WTC11 (cell line): ENCODE results near the gene GLB1L3. TPM values are rescaled to one million over a fixed set of nuclear protein-coding genes. Genes with fewer than 3 reads are reported as not detected.

Experiments used
- ATAC-seq: fragments of 200-7000 bp; cut with Tn5 transposase; 2 replicates; pipeline ENCODE4 v1.10.0; 2021; ENCODE audit warnings: mild to moderate bottlenecking, moderate library complexity
- CTCF ChIA-PET: fragments of 300-600 bp; sonication (Branson Sonifier 250); formaldehyde crosslinking; loops from one replicate; lab custom pipeline; 2021; ENCODE audit warnings: antibody characterized with exemption; lab: Charles Lee
- POLR2A ChIA-PET: fragments of 350-600 bp; sonication (Branson Sonifier 250); formaldehyde crosslinking; loops from one replicate; lab custom pipeline; 2021; ENCODE audit warnings: antibody characterized with exemption; lab: Charles Lee
- DNase-seq: peaks from one replicate; pipeline ENCODE4 v3.0.0; 2021; ENCODE audit warnings: low spot score
- H3K27ac Mint-ChIP-seq: 2 replicates; pipeline ENCODE4 v1.8.0; 2021; ENCODE audit warnings: mixed read lengths
- H3K27me3 Mint-ChIP-seq: 2 replicates; pipeline ENCODE4 v1.8.0; 2021; ENCODE audit warnings: low read depth, mild to moderate bottlenecking, moderate library complexity, mixed read lengths
- H3K36me3 Mint-ChIP-seq: 2 replicates; pipeline ENCODE4 v1.8.0; 2021; ENCODE audit warnings: mixed read lengths
- H3K4me1 Mint-ChIP-seq: 2 replicates; pipeline ENCODE4 v1.8.0; 2022; ENCODE audit warnings: mixed read lengths
- H3K4me3 Mint-ChIP-seq: 2 replicates; pipeline ENCODE4 v1.8.0; 2021; ENCODE audit warnings: mild to moderate bottlenecking, moderate library complexity, mixed read lengths
- H3K9me3 Mint-ChIP-seq: 2 replicates; pipeline ENCODE4 v1.8.0; 2021; ENCODE audit warnings: mixed read lengths
- ATF1 ChIP-seq: sonication (generic); formaldehyde crosslinking; IDR thresholded peaks from 2 replicates; pipeline ENCODE4 v1.8.1; 2023; ENCODE audit warnings: mild to moderate bottlenecking, moderate library complexity, missing genetic modification reagents
- ATF6 ChIP-seq: sonication (generic); formaldehyde crosslinking; IDR thresholded peaks from 2 replicates; pipeline ENCODE4 v1.8.1; 2023; ENCODE audit warnings: mild to moderate bottlenecking, missing genetic modification reagents
- CBFB ChIP-seq: sonication (generic); formaldehyde crosslinking; IDR thresholded peaks from 2 replicates; pipeline ENCODE4 v1.8.1; 2022; ENCODE audit warnings: mild to moderate bottlenecking, low read depth, missing genetic modification reagents
- E2F1 ChIP-seq: sonication (generic); formaldehyde crosslinking; IDR thresholded peaks from 2 replicates; pipeline ENCODE4 v1.8.0; 2022; ENCODE audit warnings: mild to moderate bottlenecking, missing genetic modification reagents
- ERG ChIP-seq: fragments of 250-450 bp; sonication (Bioruptor Pico); IDR thresholded peaks from 2 replicates; pipeline ENCODE4 v1.8.0; 2021; ENCODE audit warnings: mild to moderate bottlenecking
- ESRRA ChIP-seq: sonication (generic); formaldehyde crosslinking; IDR thresholded peaks from 2 replicates; pipeline ENCODE4 v1.8.1; 2022; ENCODE audit warnings: mild to moderate bottlenecking, missing genetic modification reagents, borderline replicate concordance
- FOXK1 ChIP-seq: sonication (generic); formaldehyde crosslinking; IDR thresholded peaks from 2 replicates; pipeline ENCODE4 v1.8.0; 2022; ENCODE audit warnings: mild to moderate bottlenecking, moderate library complexity, missing genetic modification reagents
- GABPB1 ChIP-seq: sonication (generic); formaldehyde crosslinking; IDR thresholded peaks from 2 replicates; pipeline ENCODE4 v1.8.1; 2023; ENCODE audit warnings: mild to moderate bottlenecking, missing genetic modification reagents
- GTF2I ChIP-seq: fragments of 250-450 bp; sonication (Bioruptor Pico); conservative IDR thresholded peaks from 2 replicates; pipeline ENCODE4 v1.4.0; 2021; ENCODE audit warnings: mild to moderate bottlenecking
- KAT7 ChIP-seq: sonication (generic); formaldehyde crosslinking; IDR thresholded peaks from 2 replicates; pipeline ENCODE4 v1.8.1; 2023; ENCODE audit warnings: missing genetic modification reagents, mild to moderate bottlenecking, borderline replicate concordance
- SOX15 ChIP-seq: fragments of 250-450 bp; sonication (Bioruptor Pico); IDR thresholded peaks from 2 replicates; pipeline ENCODE4 v1.9.0; 2021; ENCODE audit warnings: mild to moderate bottlenecking
- TEAD4 ChIP-seq: sonication (generic); formaldehyde crosslinking; IDR thresholded peaks from 2 replicates; pipeline ENCODE4 v1.8.0; 2022; ENCODE audit warnings: mild to moderate bottlenecking, missing genetic modification reagents
- ZNF121 ChIP-seq: sonication (generic); formaldehyde crosslinking; IDR thresholded peaks from 2 replicates; pipeline ENCODE4 v1.8.0; 2023; ENCODE audit warnings: missing genetic modification reagents
- ZNF219 ChIP-seq: sonication (generic); formaldehyde crosslinking; IDR thresholded peaks from 2 replicates; pipeline ENCODE4 v1.8.0; 2023; ENCODE audit warnings: missing genetic modification reagents, mild to moderate bottlenecking, borderline replicate concordance
- total RNA-seq: library from RNA; stranded (reverse); gene quantifications from 3 replicates; pipeline ENCODE4 v1.2.3, GENCODE V29; 2021
- TF ChIP-seq, protein P1 (sequence below): sonication (generic); formaldehyde crosslinking; IDR thresholded peaks from 2 replicates; pipeline ENCODE4 v1.8.1; 2023; ENCODE audit warnings: mild to moderate bottlenecking, moderate library complexity, missing genetic modification reagents
- TF ChIP-seq, protein P2 (sequence below): sonication (generic); formaldehyde crosslinking; conservative IDR thresholded peaks from 2 replicates; pipeline ENCODE4 v1.8.1; 2023; ENCODE audit warnings: mild to moderate bottlenecking, low read depth, missing genetic modification reagents, moderate library complexity
- TF ChIP-seq, protein P3 (sequence below): fragments of 250-450 bp; sonication (Bioruptor Pico); IDR thresholded peaks from 2 replicates; pipeline ENCODE4 v2.1.2; 2022; ENCODE audit warnings: mild to moderate bottlenecking, moderate library complexity
- TF ChIP-seq, protein P4 (sequence below): sonication (generic); formaldehyde crosslinking; IDR thresholded peaks from 2 replicates; pipeline ENCODE4 v1.8.1; 2022; ENCODE audit warnings: mild to moderate bottlenecking, missing genetic modification reagents, moderate library complexity, borderline replicate concordance
- TF ChIP-seq, protein P5 (sequence below): sonication (generic); formaldehyde crosslinking; IDR thresholded peaks from 2 replicates; pipeline ENCODE4 v1.8.0; 2022; ENCODE audit warnings: mild to moderate bottlenecking, missing genetic modification reagents
- TF ChIP-seq, protein P6 (sequence below): sonication (generic); formaldehyde crosslinking; IDR thresholded peaks from 2 replicates; pipeline ENCODE4 v1.8.1; 2022; ENCODE audit warnings: low read depth, missing genetic modification reagents, borderline replicate concordance

GLB1L3 gene
- total RNA-seq, 1 experiment from 2014 or later: 50.2 TPM

DNA sequence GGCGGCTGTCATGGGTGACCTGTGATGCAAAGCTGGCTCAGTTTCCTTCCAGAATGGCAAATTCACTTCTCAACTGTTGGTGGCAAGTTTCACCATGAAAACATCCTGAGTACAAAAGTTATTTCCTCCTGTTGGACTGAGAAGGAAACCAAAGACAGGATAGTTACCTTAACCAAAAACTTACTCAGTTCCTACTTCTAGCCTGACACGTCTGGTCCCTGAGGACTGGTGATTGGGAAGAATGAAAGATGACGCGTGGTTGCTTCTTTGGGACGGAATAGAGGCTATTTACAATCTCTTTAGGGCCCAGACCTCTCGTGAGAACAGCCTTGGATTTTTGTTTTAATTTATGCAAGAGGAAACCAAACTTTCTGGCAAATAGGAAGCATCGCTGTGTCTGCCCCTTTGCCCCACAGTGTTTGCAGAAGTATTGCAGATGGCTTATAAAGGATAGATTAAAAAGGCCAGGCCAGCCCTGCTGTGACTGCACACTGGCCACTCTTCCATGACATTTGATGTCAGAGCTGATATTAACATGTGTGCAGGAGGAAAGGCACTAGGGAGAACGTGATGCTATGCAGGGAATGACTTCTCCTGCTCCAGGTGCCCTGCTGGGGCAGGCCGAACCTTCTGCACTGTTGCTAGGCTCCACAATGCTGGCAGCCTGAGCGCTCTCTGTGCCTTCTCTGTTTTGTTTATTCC, 44.1 kb upstream of the GLB1L3 start:
- DNase-seq: no peak
- ATAC-seq: no peak
- H3K36me3 Mint-ChIP-seq: peaks cover 5% of the 10 kb centered on the region; the same call in 1 of the 2 replicates
- ChIA-PET POLR2A (interaction anchor here (0.7 kb wide), 1 partner anchor 123 kb away, joined by 3 read pairs; no protein-coding TSS in a partner anchor), CTCF (no interaction called here)
- no peaks in the 10 kb centered on the region for H3K9me3 Mint-ChIP-seq
- H3K4me1 Mint-ChIP-seq: peaks cover 8% of the 10 kb centered on the region
- H3K27ac Mint-ChIP-seq: peak overlapping the region; percentile 67
- no peaks in the 10 kb centered on the region for H3K27me3 Mint-ChIP-seq
- TF ChIP-seq, protein P1, sequence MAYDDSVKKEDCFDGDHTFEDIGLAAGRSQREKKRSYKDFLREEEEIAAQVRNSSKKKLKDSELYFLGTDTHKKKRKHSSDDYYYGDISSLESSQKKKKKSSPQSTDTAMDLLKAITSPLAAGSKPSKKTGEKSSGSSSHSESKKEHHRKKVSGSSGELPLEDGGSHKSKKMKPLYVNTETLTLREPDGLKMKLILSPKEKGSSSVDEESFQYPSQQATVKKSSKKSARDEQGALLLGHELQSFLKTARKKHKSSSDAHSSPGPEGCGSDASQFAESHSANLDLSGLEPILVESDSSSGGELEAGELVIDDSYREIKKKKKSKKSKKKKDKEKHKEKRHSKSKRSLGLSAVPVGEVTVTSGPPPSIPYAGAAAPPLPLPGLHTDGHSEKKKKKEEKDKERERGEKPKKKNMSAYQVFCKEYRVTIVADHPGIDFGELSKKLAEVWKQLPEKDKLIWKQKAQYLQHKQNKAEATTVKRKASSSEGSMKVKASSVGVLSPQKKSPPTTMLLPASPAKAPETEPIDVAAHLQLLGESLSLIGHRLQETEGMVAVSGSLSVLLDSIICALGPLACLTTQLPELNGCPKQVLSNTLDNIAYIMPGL (CRISPR knock-in tag): no peak
- no peak for TF ChIP-seq ZNF219 (CRISPR knock-in tag)
- TF ChIP-seq E2F1 (CRISPR knock-in tag): no peak
- TF ChIP-seq ESRRA: no peak
- no peak for TF ChIP-seq GTF2I
- TF ChIP-seq KAT7: no peak
- no peak for TF ChIP-seq SOX15 (CRISPR knock-in tag)
- TF ChIP-seq, protein P2, sequence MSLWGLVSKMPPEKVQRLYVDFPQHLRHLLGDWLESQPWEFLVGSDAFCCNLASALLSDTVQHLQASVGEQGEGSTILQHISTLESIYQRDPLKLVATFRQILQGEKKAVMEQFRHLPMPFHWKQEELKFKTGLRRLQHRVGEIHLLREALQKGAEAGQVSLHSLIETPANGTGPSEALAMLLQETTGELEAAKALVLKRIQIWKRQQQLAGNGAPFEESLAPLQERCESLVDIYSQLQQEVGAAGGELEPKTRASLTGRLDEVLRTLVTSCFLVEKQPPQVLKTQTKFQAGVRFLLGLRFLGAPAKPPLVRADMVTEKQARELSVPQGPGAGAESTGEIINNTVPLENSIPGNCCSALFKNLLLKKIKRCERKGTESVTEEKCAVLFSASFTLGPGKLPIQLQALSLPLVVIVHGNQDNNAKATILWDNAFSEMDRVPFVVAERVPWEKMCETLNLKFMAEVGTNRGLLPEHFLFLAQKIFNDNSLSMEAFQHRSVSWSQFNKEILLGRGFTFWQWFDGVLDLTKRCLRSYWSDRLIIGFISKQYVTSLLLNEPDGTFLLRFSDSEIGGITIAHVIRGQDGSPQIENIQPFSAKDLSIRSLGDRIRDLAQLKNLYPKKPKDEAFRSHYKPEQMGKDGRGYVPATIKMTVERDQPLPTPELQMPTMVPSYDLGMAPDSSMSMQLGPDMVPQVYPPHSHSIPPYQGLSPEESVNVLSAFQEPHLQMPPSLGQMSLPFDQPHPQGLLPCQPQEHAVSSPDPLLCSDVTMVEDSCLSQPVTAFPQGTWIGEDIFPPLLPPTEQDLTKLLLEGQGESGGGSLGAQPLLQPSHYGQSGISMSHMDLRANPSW: no peak
- TF ChIP-seq, protein P3, sequence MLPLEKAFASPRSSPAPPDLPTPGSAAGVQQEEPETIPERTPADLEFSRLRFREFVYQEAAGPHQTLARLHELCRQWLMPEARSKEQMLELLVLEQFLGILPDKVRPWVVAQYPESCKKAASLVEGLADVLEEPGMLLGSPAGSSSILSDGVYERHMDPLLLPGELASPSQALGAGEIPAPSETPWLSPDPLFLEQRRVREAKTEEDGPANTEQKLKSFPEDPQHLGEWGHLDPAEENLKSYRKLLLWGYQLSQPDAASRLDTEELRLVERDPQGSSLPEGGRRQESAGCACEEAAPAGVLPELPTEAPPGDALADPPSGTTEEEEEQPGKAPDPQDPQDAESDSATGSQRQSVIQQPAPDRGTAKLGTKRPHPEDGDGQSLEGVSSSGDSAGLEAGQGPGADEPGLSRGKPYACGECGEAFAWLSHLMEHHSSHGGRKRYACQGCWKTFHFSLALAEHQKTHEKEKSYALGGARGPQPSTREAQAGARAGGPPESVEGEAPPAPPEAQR (CRISPR knock-in tag): no peak
- TF ChIP-seq GABPB1 (CRISPR knock-in tag): no peak
- TF ChIP-seq, protein P4, sequence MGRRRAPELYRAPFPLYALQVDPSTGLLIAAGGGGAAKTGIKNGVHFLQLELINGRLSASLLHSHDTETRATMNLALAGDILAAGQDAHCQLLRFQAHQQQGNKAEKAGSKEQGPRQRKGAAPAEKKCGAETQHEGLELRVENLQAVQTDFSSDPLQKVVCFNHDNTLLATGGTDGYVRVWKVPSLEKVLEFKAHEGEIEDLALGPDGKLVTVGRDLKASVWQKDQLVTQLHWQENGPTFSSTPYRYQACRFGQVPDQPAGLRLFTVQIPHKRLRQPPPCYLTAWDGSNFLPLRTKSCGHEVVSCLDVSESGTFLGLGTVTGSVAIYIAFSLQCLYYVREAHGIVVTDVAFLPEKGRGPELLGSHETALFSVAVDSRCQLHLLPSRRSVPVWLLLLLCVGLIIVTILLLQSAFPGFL (CRISPR knock-in tag): no peak
- no peak for TF ChIP-seq ATF6
- TF ChIP-seq, protein P5, sequence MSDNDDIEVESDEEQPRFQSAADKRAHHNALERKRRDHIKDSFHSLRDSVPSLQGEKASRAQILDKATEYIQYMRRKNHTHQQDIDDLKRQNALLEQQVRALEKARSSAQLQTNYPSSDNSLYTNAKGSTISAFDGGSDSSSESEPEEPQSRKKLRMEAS (CRISPR knock-in tag): no peak
- H3K4me3 Mint-ChIP-seq: no peak overlapping the region

GRCh38 chr11:134233729-134234179, 42.4 kb upstream of the GLB1L3 start:
- Mint-ChIP-seq H3K4me3 (no peak overlapping the region), H3K36me3 (peaks cover 8% of the 10 kb centered on the region), H3K9me3 (no peaks in the 10 kb centered on the region), H3K27me3 (no peaks in the 10 kb centered on the region), H3K4me1 (peaks cover 8% of the 10 kb centered on the region), H3K27ac (no peak overlapping the region)
- no peak for DNase-seq
- ChIA-PET CTCF (interaction anchor here (0.7 kb wide), 2 partner anchors 28 kb away, joined by 3 read pairs; no protein-coding TSS in a partner anchor), POLR2A (no interaction called here)
- no peak for ATAC-seq
- no peak for TF ChIP-seq ATF1
- TF ChIP-seq ZNF121 (CRISPR knock-in tag): no peak
- TF ChIP-seq, protein P6, sequence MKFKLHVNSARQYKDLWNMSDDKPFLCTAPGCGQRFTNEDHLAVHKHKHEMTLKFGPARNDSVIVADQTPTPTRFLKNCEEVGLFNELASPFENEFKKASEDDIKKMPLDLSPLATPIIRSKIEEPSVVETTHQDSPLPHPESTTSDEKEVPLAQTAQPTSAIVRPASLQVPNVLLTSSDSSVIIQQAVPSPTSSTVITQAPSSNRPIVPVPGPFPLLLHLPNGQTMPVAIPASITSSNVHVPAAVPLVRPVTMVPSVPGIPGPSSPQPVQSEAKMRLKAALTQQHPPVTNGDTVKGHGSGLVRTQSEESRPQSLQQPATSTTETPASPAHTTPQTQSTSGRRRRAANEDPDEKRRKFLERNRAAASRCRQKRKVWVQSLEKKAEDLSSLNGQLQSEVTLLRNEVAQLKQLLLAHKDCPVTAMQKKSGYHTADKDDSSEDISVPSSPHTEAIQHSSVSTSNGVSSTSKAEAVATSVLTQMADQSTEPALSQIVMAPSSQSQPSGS (CRISPR knock-in tag): no peak
- no peak for TF ChIP-seq CBFB (CRISPR knock-in tag)
- no peak for TF ChIP-seq TEAD4
- no peak for TF ChIP-seq ESRRA
- no peak for TF ChIP-seq ERG (CRISPR knock-in tag)
- no peak for TF ChIP-seq FOXK1 (CRISPR knock-in tag)
